C4-2B (cell line): Measurements from ENCODE around the gene CFAP119.

Experiments
- ZFX ChIP-seq: fragments of 450-650 bp; IDR thresholded peaks from 2 replicates; pipeline ENCODE4 v1.6.1; 2017
- TF ChIP-seq, protein P1 (sequence below): fragments of 450-650 bp; conservative IDR thresholded peaks from 2 replicates; pipeline ENCODE4 v1.5.1; 2017; ENCODE audit warnings: mild to moderate bottlenecking

- TF ChIP-seq, protein P1, sequence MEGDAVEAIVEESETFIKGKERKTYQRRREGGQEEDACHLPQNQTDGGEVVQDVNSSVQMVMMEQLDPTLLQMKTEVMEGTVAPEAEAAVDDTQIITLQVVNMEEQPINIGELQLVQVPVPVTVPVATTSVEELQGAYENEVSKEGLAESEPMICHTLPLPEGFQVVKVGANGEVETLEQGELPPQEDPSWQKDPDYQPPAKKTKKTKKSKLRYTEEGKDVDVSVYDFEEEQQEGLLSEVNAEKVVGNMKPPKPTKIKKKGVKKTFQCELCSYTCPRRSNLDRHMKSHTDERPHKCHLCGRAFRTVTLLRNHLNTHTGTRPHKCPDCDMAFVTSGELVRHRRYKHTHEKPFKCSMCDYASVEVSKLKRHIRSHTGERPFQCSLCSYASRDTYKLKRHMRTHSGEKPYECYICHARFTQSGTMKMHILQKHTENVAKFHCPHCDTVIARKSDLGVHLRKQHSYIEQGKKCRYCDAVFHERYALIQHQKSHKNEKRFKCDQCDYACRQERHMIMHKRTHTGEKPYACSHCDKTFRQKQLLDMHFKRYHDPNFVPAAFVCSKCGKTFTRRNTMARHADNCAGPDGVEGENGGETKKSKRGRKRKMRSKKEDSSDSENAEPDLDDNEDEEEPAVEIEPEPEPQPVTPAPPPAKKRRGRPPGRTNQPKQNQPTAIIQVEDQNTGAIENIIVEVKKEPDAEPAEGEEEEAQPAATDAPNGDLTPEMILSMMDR: no peak
- no peak for TF ChIP-seq ZFX
Measured at GRCh38 chr16:30722443-30722842, 39.4 kb downstream of the CFAP119 start.
